Heart left ventricle (tissue), 13 donors: ENCODE data around the gene CCT5.
"Not testable (repeated sequence)": the region's sequence is repeated elsewhere in the genome, so short reads cannot be mapped to it uniquely, and the experiment has no call there.

Source experiments
- POLR2A ChIP-seq, 2 donors: fragments of 450-650 bp; IDR thresholded peaks; one replicate each; pipeline ENCODE4 v1.6.1; 2017; ENCODE audit warnings: antibody characterized with exemption in 2 of 2, mild to moderate bottlenecking in 2 of 2, moderate library complexity in 2 of 2
- TF ChIP-seq, protein P1 (sequence below), 12 donors: fragments of 200-600 bp; sonication (generic) in 4 of 12; IDR thresholded peaks; one replicate each; pipeline versions ENCODE4 v1.5.0 to v1.8.0; 2018 to 2022; ENCODE audit warnings: antibody characterized with exemption in 12 of 12, mild to moderate bottlenecking in 5 of 12
- donor health status: ischemic (EF 13 %, LVEDD 7.1; RV severe dilation, severe dysfunction).
- donor health status: DM: no; HTN: yes; CAD: no.
- donor health status: DM: no; HTN: no; CAD: no.
- donor health status: ischemic (EF 25% LVEDD 6.9; RV normal size, moderate dysfunction).
- donor health status: ischemic (EF 25% LVEDD 5.7; RV mildly dilated, moderate dysfunction).
- donor health status: ischemic (EF 35%, LVEDD 5.7; RV mildly dilated, moderate dysfunction).
- donor health status: nonischemic (EF 11% LVEDD 7.7; RV severe dilation, severe dysfunction).
- donor health status: DM: yes; HTN: yes; CAD: no.
- donor health status: PGD.
- donor health status: ischemic (EF 29% LVEDD 5.4; RV normal size, mild dysfunction).
- donor health status: nonischemic (EF 23%, LVEDD 6.1; RV moderate dilation, normal function).

DNA sequence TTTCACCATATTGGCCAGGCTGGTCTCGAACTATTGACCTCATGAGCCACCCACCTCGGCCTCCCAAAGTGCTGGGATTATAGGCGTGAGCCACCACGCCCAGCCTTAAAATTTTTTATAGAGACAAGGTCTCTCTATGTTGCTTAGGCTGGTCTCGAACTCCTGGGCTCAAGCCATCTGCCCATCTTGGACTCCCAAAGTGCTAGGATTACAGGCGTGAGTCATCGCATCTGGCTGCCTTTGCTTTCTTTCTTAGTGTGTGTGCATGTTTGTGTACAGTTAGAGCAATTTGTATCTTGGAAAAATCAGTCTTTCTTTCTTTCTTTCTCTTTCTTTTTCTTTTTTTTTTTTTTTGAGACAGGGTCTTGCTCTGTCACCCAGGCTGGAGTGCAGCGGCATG lies 35.3 kb downstream of the CCT5 start:
- TF ChIP-seq, protein P1, sequence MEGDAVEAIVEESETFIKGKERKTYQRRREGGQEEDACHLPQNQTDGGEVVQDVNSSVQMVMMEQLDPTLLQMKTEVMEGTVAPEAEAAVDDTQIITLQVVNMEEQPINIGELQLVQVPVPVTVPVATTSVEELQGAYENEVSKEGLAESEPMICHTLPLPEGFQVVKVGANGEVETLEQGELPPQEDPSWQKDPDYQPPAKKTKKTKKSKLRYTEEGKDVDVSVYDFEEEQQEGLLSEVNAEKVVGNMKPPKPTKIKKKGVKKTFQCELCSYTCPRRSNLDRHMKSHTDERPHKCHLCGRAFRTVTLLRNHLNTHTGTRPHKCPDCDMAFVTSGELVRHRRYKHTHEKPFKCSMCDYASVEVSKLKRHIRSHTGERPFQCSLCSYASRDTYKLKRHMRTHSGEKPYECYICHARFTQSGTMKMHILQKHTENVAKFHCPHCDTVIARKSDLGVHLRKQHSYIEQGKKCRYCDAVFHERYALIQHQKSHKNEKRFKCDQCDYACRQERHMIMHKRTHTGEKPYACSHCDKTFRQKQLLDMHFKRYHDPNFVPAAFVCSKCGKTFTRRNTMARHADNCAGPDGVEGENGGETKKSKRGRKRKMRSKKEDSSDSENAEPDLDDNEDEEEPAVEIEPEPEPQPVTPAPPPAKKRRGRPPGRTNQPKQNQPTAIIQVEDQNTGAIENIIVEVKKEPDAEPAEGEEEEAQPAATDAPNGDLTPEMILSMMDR (IDR thresholded peaks at IDR 0.05): not testable (repeated sequence)
- not testable (repeated sequence) for TF ChIP-seq POLR2A (IDR thresholded peaks at IDR 0.05)
